SK-N-SH treated with all-trans-retinoic acid at 6 μM for 48 hours (cell line): ENCODE measurements around the gene ACOT7.

Source experiments
- ATAC-seq: fragments of 200-7000 bp; cut with Tn5 transposase; 3 replicates; pipeline ENCODE4 v1.9.1; 2020; ENCODE audit warnings: mild to moderate bottlenecking, moderate library complexity
- ARNTL ChIP-seq: fragments of 450-650 bp; formaldehyde crosslinking; IDR thresholded peaks from 2 replicates; pipeline ENCODE4 v1.5.0; 2020; ENCODE audit warnings: low read depth, mild to moderate bottlenecking, moderate library complexity, borderline replicate concordance
- BACH2 ChIP-seq: fragments of 250-450 bp; sonication (Bioruptor Pico); IDR thresholded peaks from 2 replicates; pipeline ENCODE4 v1.9.0; 2021; ENCODE audit warnings: mild to moderate bottlenecking, borderline replicate concordance
- ESRRG ChIP-seq: fragments of 250-450 bp; sonication (Bioruptor Pico); IDR thresholded peaks from 2 replicates; pipeline ENCODE4 v1.6.1; 2021; ENCODE audit warnings: mild to moderate bottlenecking
- GLIS3 ChIP-seq: fragments of 250-450 bp; sonication (Bioruptor Pico); IDR thresholded peaks from 2 replicates; pipeline ENCODE4 v1.5.0; 2020; ENCODE audit warnings: mild to moderate bottlenecking, moderate library complexity
- ISL1 ChIP-seq: fragments of 250-450 bp; sonication (Bioruptor Pico); IDR thresholded peaks from 2 replicates; pipeline ENCODE4 v2.1.2; 2022; ENCODE audit warnings: mild to moderate bottlenecking, moderate library complexity
- OSR1 ChIP-seq: fragments of 250-450 bp; sonication (Bioruptor Pico); IDR thresholded peaks from 2 replicates; pipeline ENCODE4 v1.8.0; 2022; ENCODE audit warnings: moderate library complexity, mild to moderate bottlenecking, inconsistent platforms
- PPARA ChIP-seq: fragments of 250-450 bp; sonication (Bioruptor Pico); IDR thresholded peaks from 2 replicates; pipeline ENCODE4 v1.5.0; 2020; ENCODE audit warnings: mild to moderate bottlenecking, borderline replicate concordance
- RARB ChIP-seq: fragments of 250-450 bp; sonication (Bioruptor Pico); IDR thresholded peaks from 2 replicates; pipeline ENCODE4 v1.8.0; 2021; ENCODE audit warnings: mild to moderate bottlenecking, moderate library complexity
- SNAI2 ChIP-seq: fragments of 250-450 bp; sonication (Bioruptor Pico); IDR thresholded peaks from 2 replicates; pipeline ENCODE4 v1.5.0; 2020; ENCODE audit warnings: mild to moderate bottlenecking, moderate library complexity
- TCF4 ChIP-seq: fragments of 250-450 bp; sonication (Bioruptor Pico); IDR thresholded peaks from 2 replicates; pipeline ENCODE4 v1.8.0; 2021; ENCODE audit warnings: mild to moderate bottlenecking, moderate library complexity, borderline replicate concordance
- TOX ChIP-seq: fragments of 250-450 bp; sonication (Bioruptor Pico); IDR thresholded peaks from 2 replicates; pipeline ENCODE4 v1.8.0; 2021; ENCODE audit warnings: mild to moderate bottlenecking, moderate library complexity, borderline replicate concordance
- ZC3H10 ChIP-seq: fragments of 250-450 bp; sonication (Bioruptor Pico); IDR thresholded peaks from 2 replicates; pipeline ENCODE4 v1.5.1; 2021; ENCODE audit warnings: mild to moderate bottlenecking, moderate library complexity
- ZFP30 ChIP-seq: fragments of 450-650 bp; formaldehyde crosslinking; IDR thresholded peaks from 2 replicates; pipeline ENCODE4 v1.5.0; 2022; ENCODE audit warnings: mild to moderate bottlenecking, moderate library complexity
- ZNF565 ChIP-seq: fragments of 450-650 bp; formaldehyde crosslinking; conservative IDR thresholded peaks from 2 replicates; pipeline ENCODE4 v1.5.0; 2020; ENCODE audit warnings: low read depth, mild to moderate bottlenecking, moderate library complexity
- ZNF70 ChIP-seq: fragments of 450-650 bp; formaldehyde crosslinking; IDR thresholded peaks from 2 replicates; pipeline ENCODE4 v1.5.0; 2020; ENCODE audit warnings: mild to moderate bottlenecking, moderate library complexity
- ZNF8 ChIP-seq: fragments of 450-650 bp; formaldehyde crosslinking; IDR thresholded peaks from 2 replicates; pipeline ENCODE4 v1.5.0; 2020; ENCODE audit warnings: mild to moderate bottlenecking, moderate library complexity
- TF ChIP-seq, protein P1 (sequence below): fragments of 250-450 bp; sonication (Bioruptor Pico); IDR thresholded peaks from 2 replicates; pipeline ENCODE4 v1.8.0; 2021; ENCODE audit warnings: low read depth, mild to moderate bottlenecking, moderate library complexity, borderline replicate concordance
- TF ChIP-seq, protein P2 (sequence below): fragments of 250-450 bp; sonication (Bioruptor Pico); IDR thresholded peaks from 2 replicates; pipeline ENCODE4 v1.5.1; 2020; ENCODE audit warnings: low read depth, mild to moderate bottlenecking, moderate library complexity
- TF ChIP-seq, protein P3 (sequence below): fragments of 250-450 bp; sonication (Bioruptor Pico); IDR thresholded peaks from 2 replicates; pipeline ENCODE4 v1.5.0; 2020; ENCODE audit warnings: mild to moderate bottlenecking, moderate library complexity
- TF ChIP-seq, protein P4 (sequence below): fragments of 250-450 bp; sonication (Bioruptor Pico); IDR thresholded peaks from 2 replicates; pipeline ENCODE4 v1.8.0; 2020; ENCODE audit warnings: mild to moderate bottlenecking, moderate library complexity, borderline replicate concordance

ACOT7 gene

DNA sequence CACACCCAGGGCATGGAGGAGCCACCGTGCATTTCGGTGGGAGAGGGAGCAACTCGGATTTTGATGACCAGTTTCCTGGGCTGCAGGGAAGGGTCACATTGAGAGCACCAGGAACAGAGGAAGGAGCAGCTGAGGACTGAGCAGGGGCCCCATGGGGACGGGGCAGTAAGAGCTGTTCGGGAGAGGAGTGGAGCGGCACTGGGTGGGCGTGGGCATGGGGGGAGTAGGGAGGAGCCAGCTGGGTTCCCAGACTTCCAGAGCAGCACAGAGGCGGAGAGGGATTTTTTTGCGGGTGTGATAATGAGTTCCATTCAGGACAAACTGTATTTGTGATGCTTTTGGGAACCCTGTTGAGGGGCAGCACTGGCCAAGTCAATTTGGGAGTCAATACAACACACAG is 115.3 kb downstream of the ACOT7 start:
- no peak for ATAC-seq
- TF ChIP-seq TCF4 (CRISPR knock-in tag) (no peak), BACH2 (no peak)
- TF ChIP-seq, protein P1, sequence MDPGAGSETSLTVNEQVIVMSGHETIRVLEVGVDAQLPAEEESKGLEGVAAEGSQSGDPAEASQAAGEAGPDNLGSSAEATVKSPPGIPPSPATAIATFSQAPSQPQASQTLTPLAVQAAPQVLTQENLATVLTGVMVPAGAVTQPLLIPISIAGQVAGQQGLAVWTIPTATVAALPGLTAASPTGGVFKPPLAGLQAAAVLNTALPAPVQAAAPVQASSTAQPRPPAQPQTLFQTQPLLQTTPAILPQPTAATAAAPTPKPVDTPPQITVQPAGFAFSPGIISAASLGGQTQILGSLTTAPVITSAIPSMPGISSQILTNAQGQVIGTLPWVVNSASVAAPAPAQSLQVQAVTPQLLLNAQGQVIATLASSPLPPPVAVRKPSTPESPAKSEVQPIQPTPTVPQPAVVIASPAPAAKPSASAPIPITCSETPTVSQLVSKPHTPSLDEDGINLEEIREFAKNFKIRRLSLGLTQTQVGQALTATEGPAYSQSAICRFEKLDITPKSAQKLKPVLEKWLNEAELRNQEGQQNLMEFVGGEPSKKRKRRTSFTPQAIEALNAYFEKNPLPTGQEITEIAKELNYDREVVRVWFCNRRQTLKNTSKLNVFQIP (CRISPR knock-in tag) = no peak
- TF ChIP-seq, protein P2, sequence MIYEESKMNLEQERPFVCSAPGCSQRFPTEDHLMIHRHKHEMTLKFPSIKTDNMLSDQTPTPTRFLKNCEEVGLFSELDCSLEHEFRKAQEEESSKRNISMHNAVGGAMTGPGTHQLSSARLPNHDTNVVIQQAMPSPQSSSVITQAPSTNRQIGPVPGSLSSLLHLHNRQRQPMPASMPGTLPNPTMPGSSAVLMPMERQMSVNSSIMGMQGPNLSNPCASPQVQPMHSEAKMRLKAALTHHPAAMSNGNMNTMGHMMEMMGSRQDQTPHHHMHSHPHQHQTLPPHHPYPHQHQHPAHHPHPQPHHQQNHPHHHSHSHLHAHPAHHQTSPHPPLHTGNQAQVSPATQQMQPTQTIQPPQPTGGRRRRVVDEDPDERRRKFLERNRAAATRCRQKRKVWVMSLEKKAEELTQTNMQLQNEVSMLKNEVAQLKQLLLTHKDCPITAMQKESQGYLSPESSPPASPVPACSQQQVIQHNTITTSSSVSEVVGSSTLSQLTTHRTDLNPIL (CRISPR knock-in tag) = no peak
- TF ChIP-seq, all 23 proteins: peak for 0

DNA sequence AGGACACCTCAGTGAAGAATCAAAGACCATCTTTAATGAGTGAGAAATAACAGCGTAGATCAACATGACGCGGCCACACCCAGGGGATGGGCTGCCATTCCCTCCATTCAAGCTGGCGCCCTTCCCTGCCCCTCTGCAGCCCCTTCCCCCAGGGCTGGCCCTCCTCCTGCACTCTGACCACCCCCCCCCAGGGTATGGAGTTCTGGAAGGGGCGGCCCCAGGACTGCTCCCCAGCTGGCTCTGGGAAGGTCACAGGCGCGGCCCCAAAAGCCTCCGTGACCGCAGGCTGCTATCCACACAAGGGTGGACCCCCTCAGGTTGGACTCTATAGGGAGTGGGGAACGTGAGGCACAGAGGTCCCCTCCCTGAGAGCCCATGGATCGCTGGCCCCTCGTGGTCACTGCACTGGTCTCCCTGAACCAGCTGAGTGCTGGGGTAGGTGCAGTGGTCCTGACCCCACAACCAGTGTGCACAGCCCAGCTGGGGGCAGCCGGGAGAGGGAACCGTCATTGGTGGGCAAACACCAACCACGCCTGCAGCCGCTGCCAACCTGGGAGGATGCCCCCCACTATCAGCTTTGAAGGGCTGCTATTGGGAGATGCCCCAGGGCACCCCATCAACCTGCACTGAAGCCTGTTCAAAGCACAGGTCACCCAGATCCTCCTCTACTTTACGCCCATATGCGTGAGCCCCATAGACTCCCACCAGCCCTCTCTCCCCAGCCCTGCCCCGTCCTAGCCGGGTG is 116.6 kb downstream of the ACOT7 start:
- TF ChIP-seq TOX (CRISPR knock-in tag) = no peak
- no peak for TF ChIP-seq ARNTL
- no peak for TF ChIP-seq ZNF70
- no peak for TF ChIP-seq ZC3H10 (CRISPR knock-in tag)
- no peak for TF ChIP-seq RARB (CRISPR knock-in tag)
- no peak for TF ChIP-seq ESRRG (CRISPR knock-in tag)
- TF ChIP-seq, protein P1 (CRISPR knock-in tag) = no peak
- no peak for TF ChIP-seq ZNF565 (CRISPR knock-in tag)
- no peak for TF ChIP-seq GLIS3 (CRISPR knock-in tag)
- TF ChIP-seq, protein P3, sequence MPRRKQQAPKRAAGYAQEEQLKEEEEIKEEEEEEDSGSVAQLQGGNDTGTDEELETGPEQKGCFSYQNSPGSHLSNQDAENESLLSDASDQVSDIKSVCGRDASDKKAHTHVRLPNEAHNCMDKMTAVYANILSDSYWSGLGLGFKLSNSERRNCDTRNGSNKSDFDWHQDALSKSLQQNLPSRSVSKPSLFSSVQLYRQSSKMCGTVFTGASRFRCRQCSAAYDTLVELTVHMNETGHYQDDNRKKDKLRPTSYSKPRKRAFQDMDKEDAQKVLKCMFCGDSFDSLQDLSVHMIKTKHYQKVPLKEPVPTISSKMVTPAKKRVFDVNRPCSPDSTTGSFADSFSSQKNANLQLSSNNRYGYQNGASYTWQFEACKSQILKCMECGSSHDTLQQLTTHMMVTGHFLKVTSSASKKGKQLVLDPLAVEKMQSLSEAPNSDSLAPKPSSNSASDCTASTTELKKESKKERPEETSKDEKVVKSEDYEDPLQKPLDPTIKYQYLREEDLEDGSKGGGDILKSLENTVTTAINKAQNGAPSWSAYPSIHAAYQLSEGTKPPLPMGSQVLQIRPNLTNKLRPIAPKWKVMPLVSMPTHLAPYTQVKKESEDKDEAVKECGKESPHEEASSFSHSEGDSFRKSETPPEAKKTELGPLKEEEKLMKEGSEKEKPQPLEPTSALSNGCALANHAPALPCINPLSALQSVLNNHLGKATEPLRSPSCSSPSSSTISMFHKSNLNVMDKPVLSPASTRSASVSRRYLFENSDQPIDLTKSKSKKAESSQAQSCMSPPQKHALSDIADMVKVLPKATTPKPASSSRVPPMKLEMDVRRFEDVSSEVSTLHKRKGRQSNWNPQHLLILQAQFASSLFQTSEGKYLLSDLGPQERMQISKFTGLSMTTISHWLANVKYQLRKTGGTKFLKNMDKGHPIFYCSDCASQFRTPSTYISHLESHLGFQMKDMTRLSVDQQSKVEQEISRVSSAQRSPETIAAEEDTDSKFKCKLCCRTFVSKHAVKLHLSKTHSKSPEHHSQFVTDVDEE (CRISPR knock-in tag) = no peak
- no peak for TF ChIP-seq PPARA (CRISPR knock-in tag)
- TF ChIP-seq SNAI2 (CRISPR knock-in tag) = no peak
- TF ChIP-seq TCF4 (CRISPR knock-in tag) = no peak
- TF ChIP-seq ZFP30 = no peak
- no peak for TF ChIP-seq ZNF8
- TF ChIP-seq, protein P4, sequence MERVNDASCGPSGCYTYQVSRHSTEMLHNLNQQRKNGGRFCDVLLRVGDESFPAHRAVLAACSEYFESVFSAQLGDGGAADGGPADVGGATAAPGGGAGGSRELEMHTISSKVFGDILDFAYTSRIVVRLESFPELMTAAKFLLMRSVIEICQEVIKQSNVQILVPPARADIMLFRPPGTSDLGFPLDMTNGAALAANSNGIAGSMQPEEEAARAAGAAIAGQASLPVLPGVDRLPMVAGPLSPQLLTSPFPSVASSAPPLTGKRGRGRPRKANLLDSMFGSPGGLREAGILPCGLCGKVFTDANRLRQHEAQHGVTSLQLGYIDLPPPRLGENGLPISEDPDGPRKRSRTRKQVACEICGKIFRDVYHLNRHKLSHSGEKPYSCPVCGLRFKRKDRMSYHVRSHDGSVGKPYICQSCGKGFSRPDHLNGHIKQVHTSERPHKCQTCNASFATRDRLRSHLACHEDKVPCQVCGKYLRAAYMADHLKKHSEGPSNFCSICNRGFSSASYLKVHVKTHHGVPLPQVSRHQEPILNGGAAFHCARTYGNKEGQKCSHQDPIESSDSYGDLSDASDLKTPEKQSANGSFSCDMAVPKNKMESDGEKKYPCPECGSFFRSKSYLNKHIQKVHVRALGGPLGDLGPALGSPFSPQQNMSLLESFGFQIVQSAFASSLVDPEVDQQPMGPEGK = no peak
- TF ChIP-seq, protein P2 (CRISPR knock-in tag) = no peak
- TF ChIP-seq OSR1 (CRISPR knock-in tag) = no peak
- TF ChIP-seq BACH2 = no peak
- no peak for TF ChIP-seq ISL1 (CRISPR knock-in tag)
- TF ChIP-seq, all 23 proteins: peak for 0
- no peak for ATAC-seq
